ENCODE measurements around the gene KRT222.

- TF ChIP-seq EZH2phosphoT487 (IDR thresholded peaks at IDR 0.05; ENCODE audit: borderline replicate concordance, low read length) (no peak), CTCF (conservative IDR thresholded peaks at IDR 0.05; ENCODE audit: low read depth, low read length) (no peak), EZH2 (IDR thresholded peaks at IDR 0.05; ENCODE audit: low read length, unreplicated experiment) (no peak)
Observed at GRCh38 chr17:40625311-40625710, 39.7 kb downstream of the KRT222 start.
